NCI-H1105 treated with DMSO at 0.1 percent for 48 hours (cell line): ENCODE results near the gene OS9.

Experiments
- DNase-seq: peaks from one replicate; lab custom pipeline; 2025; lab: John Stamatoyannopoulos, UW

Gene OS9

GRCh38 chr12:57765698-57766463 is 71.9 kb downstream of the OS9 start:
- DNase-seq = no peak

GRCh38 chr12:57766464-57767304 is 72.8 kb downstream of the OS9 start, which contains the start of gene CYP27B1:
Gene CYP27B1, minus strand, starts transcription at chr12:57767078. Its CDS starts 37 bp downstream, at chr12:57767041.
- DNase-seq = peak; percentile 38

GRCh38 chr12:57767305-57767698 is 73.4 kb downstream of the OS9 start:
- no peak for DNase-seq

GRCh38 chr12:57767876-57768275 is 73.9 kb downstream of the OS9 start:
- no peak for DNase-seq

GRCh38 chr12:57769594-57769993 is 75.7 kb downstream of the OS9 start:
- no peak for DNase-seq

- no peak for DNase-seq
These were observed 76.8 kb downstream of the OS9 start for GRCh38 chr12:57770734-57771133.
